ENCODE data around the gene BBOX1.

The BBOX1 gene

DNA sequence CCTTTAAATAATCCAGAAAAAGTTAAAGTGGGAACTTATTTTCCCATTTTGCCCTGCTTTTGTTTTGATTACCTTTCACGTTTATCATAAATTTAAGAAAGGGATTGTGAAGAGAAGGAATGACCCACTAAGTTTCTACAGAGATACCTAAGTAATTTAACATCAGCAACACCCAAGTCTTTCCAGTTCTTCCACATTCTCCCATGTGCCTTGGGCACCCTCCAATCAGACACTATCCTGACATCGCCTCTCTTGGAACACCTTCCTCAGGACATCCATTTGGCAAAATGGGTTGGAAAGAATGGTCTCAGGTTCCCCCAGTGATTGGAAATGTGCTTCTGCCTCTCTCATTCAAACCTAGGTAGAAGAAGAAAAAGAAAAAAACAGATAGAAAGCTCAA lies 6.3 kb downstream of the BBOX1 start:
- DNase-seq (ENCODE audit: low spot score in 2 of 2) = no peak
- H3K27me3 ChIP-seq (ENCODE audit: low read depth) = no peaks in the 10 kb centered on the region
- no peaks in the 10 kb centered on the region for H3K4me1 ChIP-seq
- no peaks in the 10 kb centered on the region for H3K36me3 ChIP-seq (replicated peaks)
- in situ Hi-C loops (cut with MboI; ENCODE audit: low sequenced_read_pairs) = no loop called here
- no peak overlapping the region for H3K4me3 ChIP-seq
- no peaks in the 10 kb centered on the region for H3K9me3 ChIP-seq

DNA sequence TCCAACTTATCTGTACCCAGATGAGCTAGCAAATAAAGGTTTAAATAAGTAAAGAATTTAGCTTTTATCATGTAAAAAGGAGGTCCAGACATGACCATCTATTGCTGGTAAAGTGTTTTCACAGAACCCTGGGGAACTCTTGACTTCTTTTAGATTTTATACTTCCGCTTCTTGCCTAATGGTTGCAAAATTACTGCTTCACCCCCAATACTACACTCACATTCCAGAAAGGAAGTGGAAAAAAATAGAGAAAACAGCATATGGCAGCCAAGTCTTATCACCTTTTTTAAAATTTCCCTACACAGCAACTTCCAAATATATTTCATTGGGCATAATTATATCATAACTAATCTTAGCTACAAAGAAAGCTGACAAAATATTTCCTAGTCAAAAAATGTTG lies 12.1 kb downstream of the BBOX1 start:
- DNase-seq (ENCODE audit: low spot score in 2 of 2) = no peak

DNA sequence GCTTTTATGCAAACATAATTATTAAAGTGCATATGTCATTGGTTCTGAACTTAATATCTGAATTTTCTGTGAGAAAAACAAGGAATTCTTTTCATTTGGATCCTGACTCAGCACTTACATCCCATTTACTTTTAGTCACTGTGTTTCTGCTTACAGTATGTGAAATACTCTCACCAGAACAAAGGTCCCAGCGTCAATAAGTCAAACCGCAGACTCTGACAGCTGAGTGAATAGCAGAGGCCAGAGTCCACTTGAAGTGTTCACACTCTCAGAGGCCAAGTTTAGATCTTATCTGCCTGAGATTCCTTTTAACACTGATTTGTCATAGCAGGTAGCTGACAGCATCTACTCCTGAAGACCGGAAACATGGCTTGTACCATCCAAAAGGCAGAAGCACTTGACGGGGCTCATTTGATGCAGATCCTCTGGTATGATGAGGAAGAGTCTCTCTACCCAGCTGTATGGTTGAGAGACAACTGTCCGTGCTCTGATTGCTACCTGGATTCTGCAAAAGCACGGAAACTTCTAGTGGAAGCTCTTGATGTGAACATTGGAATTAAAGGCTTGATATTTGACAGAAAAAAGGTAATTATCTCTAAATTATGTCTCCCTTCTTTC lies 14.6 kb downstream of the BBOX1 start:
- in situ Hi-C loops (cut with MboI; ENCODE audit: low sequenced_read_pairs) = no loop called here
- no peak for DNase-seq (ENCODE audit: low spot score in 2 of 2)

More for the DNA sequence above, 12.1 kb downstream of the BBOX1 start:
- Histone ChIP-seq H3K4me3 (no peak overlapping the region), H3K36me3 (replicated peaks) (no peaks in the 10 kb centered on the region), H3K27me3 (ENCODE audit: low read depth) (peaks cover 19% of the 10 kb centered on the region), H3K4me1 (no peaks in the 10 kb centered on the region), H3K9me3 (no peaks in the 10 kb centered on the region)
- in situ Hi-C loops (cut with MboI; ENCODE audit: low sequenced_read_pairs) = no loop called here

DNA sequence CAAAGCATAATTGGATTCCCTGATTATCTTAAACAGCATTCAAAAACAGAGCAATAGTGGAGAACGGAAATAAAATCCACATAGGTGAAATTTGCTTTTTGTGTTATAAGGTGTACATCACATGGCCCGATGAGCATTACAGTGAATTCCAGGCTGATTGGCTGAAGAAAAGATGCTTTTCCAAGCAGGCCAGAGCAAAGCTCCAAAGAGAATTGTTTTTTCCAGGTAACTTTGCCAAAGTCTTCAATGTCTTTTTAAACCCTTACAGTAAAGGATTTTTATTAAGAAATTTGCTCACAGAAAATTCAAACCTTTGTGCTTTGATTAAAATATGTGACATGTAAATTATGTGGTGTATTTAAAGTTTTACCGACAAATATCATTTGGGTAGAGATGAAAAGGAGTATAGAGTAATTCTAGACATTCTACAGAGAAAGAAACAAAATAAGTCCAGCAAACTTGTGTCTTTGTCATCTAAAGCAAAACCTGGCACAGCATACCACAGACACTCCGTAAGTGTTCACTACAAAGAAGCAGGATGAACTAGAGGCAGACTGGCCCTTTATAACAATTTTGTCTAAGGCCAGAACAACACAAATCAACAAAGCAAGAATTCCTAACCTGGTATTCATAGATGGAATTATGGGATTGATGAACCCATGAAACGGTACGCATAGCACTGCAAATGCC lies 16.6 kb downstream of the BBOX1 start:
- H3K9me3 ChIP-seq = no peaks in the 10 kb centered on the region
- DNase-seq (ENCODE audit: low spot score in 2 of 2) = no peak
- H3K4me3 ChIP-seq = no peak overlapping the region
- H3K36me3 ChIP-seq (replicated peaks) = no peaks in the 10 kb centered on the region
- in situ Hi-C loops (cut with MboI; ENCODE audit: low sequenced_read_pairs) = no loop called here
- H3K4me1 ChIP-seq = no peaks in the 10 kb centered on the region
- peaks cover 23% of the 10 kb centered on the region for H3K27me3 ChIP-seq (ENCODE audit: low read depth)

More for the DNA sequence above, 14.6 kb downstream of the BBOX1 start:
- Histone ChIP-seq H3K9me3 (no peaks in the 10 kb centered on the region), H3K36me3 (replicated peaks) (no peaks in the 10 kb centered on the region), H3K4me1 (no peaks in the 10 kb centered on the region), H3K4me3 (no peak overlapping the region), H3K27me3 (ENCODE audit: low read depth) (peaks cover 23% of the 10 kb centered on the region)

DNA sequence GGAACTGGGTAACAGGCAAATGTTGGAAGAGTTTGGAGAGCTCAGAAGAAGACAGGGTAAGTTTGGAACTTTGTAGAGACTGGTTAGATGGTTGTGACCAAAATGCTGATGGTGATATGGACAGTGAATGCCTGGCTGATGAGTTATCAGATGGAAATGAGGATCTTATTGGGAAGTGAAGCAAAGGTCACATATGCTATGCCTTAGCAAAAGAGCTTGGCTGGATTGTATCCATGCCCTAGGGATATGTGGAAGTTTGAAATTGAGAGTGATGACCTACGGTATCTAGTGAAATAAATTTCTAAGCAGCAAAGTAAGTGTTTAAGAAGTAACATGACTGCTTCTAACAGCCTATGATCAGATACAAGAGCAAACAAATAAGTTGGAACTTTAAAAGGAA lies 17.8 kb downstream of the BBOX1 start:
- DNase-seq (ENCODE audit: low spot score in 2 of 2) = no peak

DNA sequence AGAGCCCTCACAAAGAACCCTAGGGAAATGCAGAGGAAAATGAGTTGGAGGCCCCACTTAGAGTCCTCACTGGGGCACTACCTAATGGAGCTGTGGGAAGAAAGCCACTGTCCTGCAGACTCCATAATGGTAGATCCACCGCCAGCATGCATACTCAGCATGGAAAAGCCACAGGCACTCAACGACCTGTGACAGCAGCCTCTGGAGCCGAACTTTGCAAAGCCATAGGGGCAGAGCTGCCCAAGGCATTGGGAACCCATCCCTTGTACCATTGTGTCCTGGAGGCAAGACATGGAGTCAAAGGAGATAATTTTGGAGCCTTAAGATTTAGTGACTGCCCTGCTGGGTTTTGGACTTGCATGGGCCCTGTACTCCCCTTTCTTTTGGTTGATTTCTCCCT lies 18.8 kb downstream of the BBOX1 start:
- in situ Hi-C loops (cut with MboI; ENCODE audit: low sequenced_read_pairs) = no loop called here

More for the DNA sequence above, 17.8 kb downstream of the BBOX1 start:
- no peaks in the 10 kb centered on the region for H3K36me3 ChIP-seq (replicated peaks)
- no peaks in the 10 kb centered on the region for H3K4me1 ChIP-seq
- in situ Hi-C loops (cut with MboI; ENCODE audit: low sequenced_read_pairs) = no loop called here
- no peak overlapping the region for H3K4me3 ChIP-seq
- no peaks in the 10 kb centered on the region for H3K9me3 ChIP-seq
- H3K27me3 ChIP-seq (ENCODE audit: low read depth) = peaks cover 23% of the 10 kb centered on the region

DNA sequence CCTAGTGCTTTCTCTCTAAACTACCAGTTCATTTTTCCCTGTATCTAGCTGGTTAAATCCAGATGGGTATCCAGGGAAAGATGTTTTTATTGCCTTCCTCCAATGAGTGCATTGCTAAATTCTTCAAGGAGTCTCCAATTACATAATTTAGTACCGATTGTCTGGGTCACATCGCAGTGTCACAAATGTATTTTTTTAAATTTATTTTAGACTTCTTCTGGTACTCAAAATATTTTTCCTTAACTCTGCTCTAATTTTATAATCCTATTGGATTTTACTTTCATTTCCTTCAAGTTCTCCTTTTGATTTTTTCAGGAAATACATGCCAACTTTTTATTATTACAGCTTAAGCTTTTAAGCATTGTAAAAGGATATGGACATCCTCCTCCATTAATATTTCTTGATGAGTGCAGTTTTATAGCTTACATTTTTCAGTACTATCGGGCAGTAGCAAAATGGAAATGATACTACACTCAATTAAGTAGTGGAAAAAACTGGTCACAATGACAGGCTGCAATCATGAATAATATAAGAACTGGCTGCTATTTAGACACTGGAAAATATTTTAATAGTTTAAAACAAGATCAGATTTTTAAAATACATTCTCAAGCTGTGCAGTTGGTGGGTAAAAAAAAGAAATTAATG lies 20.3 kb downstream of the BBOX1 start:
- in situ Hi-C loops (cut with MboI; ENCODE audit: low sequenced_read_pairs) = no loop called here
- Histone ChIP-seq H3K27me3 (ENCODE audit: low read depth) (peaks cover 10% of the 10 kb centered on the region; the same call in 1 of the 2 replicates), H3K4me1 (no peaks in the 10 kb centered on the region), H3K9me3 (no peaks in the 10 kb centered on the region), H3K36me3 (replicated peaks) (no peaks in the 10 kb centered on the region), H3K4me3 (no peak overlapping the region)
- DNase-seq (ENCODE audit: low spot score in 2 of 2) = no peak

More for the DNA sequence above, 18.8 kb downstream of the BBOX1 start:
- no peak overlapping the region for H3K4me3 ChIP-seq
- H3K4me1 ChIP-seq = no peaks in the 10 kb centered on the region
- no peak for DNase-seq (ENCODE audit: low spot score in 2 of 2)
- H3K36me3 ChIP-seq (replicated peaks) = no peaks in the 10 kb centered on the region
- peaks cover 17% of the 10 kb centered on the region for H3K27me3 ChIP-seq (ENCODE audit: low read depth)
- no peaks in the 10 kb centered on the region for H3K9me3 ChIP-seq

DNA sequence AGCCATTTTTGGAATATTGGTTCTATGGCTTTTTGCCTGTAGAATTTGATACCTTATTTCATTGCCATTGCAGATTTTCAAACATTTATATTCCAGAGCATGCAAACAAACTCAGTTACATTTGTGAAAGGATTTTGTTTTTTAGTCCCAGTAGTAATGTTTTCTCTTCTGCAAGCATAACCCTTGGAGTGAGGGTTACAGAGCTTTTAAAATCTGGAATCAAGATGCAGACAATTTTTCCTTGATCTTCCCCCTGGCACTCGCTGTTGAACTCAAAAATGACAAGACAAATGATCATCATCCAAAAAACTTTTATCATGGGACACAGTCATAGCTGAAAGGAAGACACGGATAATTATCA lies 20.8 kb downstream of the BBOX1 start:
- in situ Hi-C loops (cut with MboI; ENCODE audit: low sequenced_read_pairs) = no loop called here
- no peak for DNase-seq (ENCODE audit: low spot score in 2 of 2)
- no peak overlapping the region for H3K4me3 ChIP-seq

DNA sequence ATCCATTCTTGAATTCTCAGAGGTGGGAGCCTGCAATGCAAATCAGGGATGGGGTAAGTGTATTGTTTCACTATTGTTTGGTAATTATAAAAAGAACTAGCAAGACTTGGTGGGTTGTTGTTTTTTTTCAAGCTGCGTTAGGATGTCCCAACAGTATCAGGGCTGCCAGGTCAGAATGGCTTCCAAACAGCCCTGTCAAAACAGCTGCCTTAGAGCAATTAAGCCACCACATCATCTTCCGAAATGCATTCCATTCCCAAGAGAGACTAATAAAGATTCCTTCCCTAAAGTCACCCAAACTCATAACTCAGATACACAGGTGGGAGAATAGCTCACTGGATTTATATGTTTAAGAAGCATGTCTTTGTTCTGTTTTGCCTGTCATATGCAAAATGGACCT lies 23.5 kb downstream of the BBOX1 start:
- in situ Hi-C loops (cut with MboI; ENCODE audit: low sequenced_read_pairs) = no loop called here
- no peak for DNase-seq (ENCODE audit: low spot score in 2 of 2)
- H3K4me1 ChIP-seq = no peaks in the 10 kb centered on the region
- H3K36me3 ChIP-seq (replicated peaks) = no peaks in the 10 kb centered on the region
- no peak overlapping the region for H3K4me3 ChIP-seq
- H3K27me3 ChIP-seq (ENCODE audit: low read depth) = no peaks in the 10 kb centered on the region
- H3K9me3 ChIP-seq = no peaks in the 10 kb centered on the region

More for the DNA sequence above, 20.8 kb downstream of the BBOX1 start:
- peaks cover 10% of the 10 kb centered on the region; the same call in 1 of the 2 replicates for H3K27me3 ChIP-seq (ENCODE audit: low read depth)
- H3K9me3 ChIP-seq = no peaks in the 10 kb centered on the region
- no peaks in the 10 kb centered on the region for H3K4me1 ChIP-seq
- H3K36me3 ChIP-seq (replicated peaks) = no peaks in the 10 kb centered on the region

DNA sequence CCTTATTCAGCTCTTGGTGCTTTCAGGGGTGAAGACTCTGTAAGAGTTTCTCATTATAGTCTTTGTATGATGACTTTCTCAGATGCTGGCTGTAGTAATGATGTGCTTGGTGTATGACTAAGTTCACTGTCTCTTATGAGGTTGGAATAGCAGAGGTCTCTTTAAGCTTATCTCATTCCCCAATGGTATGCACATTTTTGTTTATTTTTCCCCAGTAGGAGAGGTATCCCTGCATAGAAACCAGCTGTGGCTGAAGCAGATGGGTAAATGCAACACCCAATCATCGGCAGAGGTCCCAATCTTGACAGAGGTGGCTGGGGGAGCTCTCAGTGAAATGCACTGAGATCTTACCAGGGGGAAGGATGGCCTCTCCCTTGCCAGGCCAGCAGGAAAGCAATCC lies 34.6 kb downstream of the BBOX1 start:
- H3K4me1 ChIP-seq = no peaks in the 10 kb centered on the region
- no peak overlapping the region for H3K4me3 ChIP-seq
- in situ Hi-C loops (cut with MboI; ENCODE audit: low sequenced_read_pairs) = no loop called here
- no peaks in the 10 kb centered on the region for H3K36me3 ChIP-seq (replicated peaks)
- no peak for DNase-seq (ENCODE audit: low spot score in 2 of 2)
- no peaks in the 10 kb centered on the region for H3K27me3 ChIP-seq (ENCODE audit: low read depth)
- no peaks in the 10 kb centered on the region; the same call in 1 of the 2 replicates for H3K9me3 ChIP-seq

DNA sequence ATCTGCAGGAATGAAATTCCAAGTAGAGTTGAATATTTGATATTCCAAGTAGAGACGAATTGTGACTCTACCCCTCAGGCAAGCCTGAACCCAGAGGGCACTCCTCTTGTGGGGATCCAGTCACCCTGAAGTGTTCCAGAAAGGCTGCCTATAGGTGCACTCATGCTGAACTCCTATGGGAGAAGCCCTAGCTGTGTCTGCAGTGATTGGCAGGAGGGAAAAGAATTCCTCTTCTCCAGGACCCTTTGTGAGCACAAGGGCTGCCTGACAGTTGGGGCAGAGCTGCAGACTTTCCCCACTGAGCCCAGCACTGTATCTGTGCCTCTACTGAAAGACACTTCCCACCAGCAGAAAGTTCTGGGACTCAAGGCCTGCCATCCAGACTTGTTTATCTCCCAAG lies 35.0 kb downstream of the BBOX1 start:
- H3K4me3 ChIP-seq = no peak overlapping the region
- no peaks in the 10 kb centered on the region for H3K36me3 ChIP-seq (replicated peaks)
- in situ Hi-C loops (cut with MboI; ENCODE audit: low sequenced_read_pairs) = no loop called here
- no peaks in the 10 kb centered on the region for H3K4me1 ChIP-seq
- H3K27me3 ChIP-seq (ENCODE audit: low read depth) = no peaks in the 10 kb centered on the region
- DNase-seq (ENCODE audit: low spot score in 2 of 2) = no peak
- no peaks in the 10 kb centered on the region; the same call in 1 of the 2 replicates for H3K9me3 ChIP-seq

DNA sequence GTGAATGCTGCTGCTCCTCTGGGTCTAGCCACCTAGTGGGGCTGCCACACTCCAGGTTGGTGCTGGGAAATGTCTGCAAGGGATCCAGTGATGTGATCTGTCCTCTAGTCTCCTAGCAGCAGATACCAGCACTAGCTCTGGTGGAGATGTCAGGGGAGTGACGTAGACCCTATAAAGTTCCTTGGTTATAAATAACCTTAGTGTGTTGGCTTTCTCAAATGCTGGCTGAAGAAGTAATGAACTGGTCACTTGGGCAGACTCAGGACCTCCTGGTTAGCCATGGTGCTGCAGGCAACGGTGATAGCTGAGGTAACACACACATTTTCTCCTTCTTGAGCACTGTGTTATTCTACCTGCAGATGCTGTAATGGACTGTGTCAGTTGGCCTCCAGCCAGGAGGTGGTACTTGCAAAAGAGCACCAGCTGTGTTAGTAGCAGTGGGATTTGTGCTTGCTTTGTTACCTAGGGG lies 35.5 kb downstream of the BBOX1 start:
- no peaks in the 10 kb centered on the region for H3K36me3 ChIP-seq (replicated peaks)
- H3K9me3 ChIP-seq = no peaks in the 10 kb centered on the region; the same call in 1 of the 2 replicates
- H3K4me1 ChIP-seq = no peaks in the 10 kb centered on the region
- in situ Hi-C loops (cut with MboI; ENCODE audit: low sequenced_read_pairs) = no loop called here
- no peak overlapping the region for H3K4me3 ChIP-seq
- no peaks in the 10 kb centered on the region for H3K27me3 ChIP-seq (ENCODE audit: low read depth)
- no peak for DNase-seq (ENCODE audit: low spot score in 2 of 2)

DNA sequence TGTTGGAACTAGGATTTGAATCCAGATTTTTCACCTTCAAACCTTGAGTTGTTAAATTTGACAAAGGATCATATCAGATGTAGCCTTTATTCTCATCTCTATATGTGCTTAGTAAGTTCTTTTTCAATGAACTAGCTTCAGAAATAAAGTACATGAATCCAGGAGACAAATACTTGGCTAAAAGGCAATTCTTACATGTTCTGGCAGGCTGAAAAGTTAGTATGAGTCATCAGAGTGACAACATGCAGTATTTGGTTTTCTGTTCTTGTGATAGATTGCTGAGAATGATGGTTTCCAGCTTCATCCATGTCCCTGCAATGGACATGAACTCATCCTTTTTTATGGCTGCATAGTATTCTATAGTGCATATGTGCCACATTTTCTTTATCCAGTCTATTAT lies 40.4 kb downstream of the BBOX1 start:
- H3K9me3 ChIP-seq = no peaks in the 10 kb centered on the region
- H3K36me3 ChIP-seq (replicated peaks) = no peaks in the 10 kb centered on the region
- no peak for DNase-seq (ENCODE audit: low spot score in 2 of 2)
- no peaks in the 10 kb centered on the region for H3K4me1 ChIP-seq
- no peaks in the 10 kb centered on the region for H3K27me3 ChIP-seq (ENCODE audit: low read depth)
- no peak overlapping the region for H3K4me3 ChIP-seq
- in situ Hi-C loops (cut with MboI; ENCODE audit: low sequenced_read_pairs) = no loop called here

DNA sequence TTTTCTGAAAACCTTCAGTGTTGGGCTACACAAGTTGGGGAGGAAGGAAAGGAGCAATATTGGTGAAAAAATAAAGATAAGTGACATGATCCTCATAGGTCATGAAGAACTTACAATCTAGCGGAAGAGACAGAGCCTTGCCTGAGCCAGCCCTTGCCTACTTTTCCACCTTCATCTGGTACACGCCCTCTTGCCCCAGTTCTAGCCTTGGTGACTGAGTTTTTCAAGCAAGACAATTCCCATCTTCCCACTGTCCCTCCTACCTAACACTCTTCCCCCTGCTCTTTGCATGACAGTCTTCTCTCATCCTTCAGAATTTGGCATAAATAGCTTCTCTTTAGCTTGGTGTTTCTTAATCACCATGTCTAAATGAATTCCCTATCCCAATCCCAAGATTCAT lies 42.6 kb downstream of the BBOX1 start:
- H3K27me3 ChIP-seq (ENCODE audit: low read depth) = no peaks in the 10 kb centered on the region
- H3K9me3 ChIP-seq = no peaks in the 10 kb centered on the region
- no peaks in the 10 kb centered on the region for H3K4me1 ChIP-seq
- in situ Hi-C loops (cut with MboI; ENCODE audit: low sequenced_read_pairs) = no loop called here
- no peak for DNase-seq (ENCODE audit: low spot score in 2 of 2)
- H3K36me3 ChIP-seq (replicated peaks) = no peaks in the 10 kb centered on the region
- no peak overlapping the region for H3K4me3 ChIP-seq
